GM12891 (cell line): ENCODE data around the gene NCAPD2.

Experiments
- POLR2A ChIP-seq: IDR thresholded peaks from 2 replicates; pipeline ENCODE4 v1.6.1; 2011; ENCODE audit warnings: low read depth, low read length, control low read depth
- POLR2AphosphoS5 ChIP-seq: IDR thresholded peaks from 2 replicates; pipeline ENCODE4 v1.6.1; 2011; ENCODE audit warnings: low read depth, low read length, control low read depth
- POU2F2 ChIP-seq: IDR thresholded peaks from 2 replicates; pipeline ENCODE4 v1.6.1; 2011; ENCODE audit warnings: low read depth, mild to moderate bottlenecking, control low read depth, low read length, moderate library complexity
- SPI1 ChIP-seq: IDR thresholded peaks from 2 replicates; pipeline ENCODE4 v1.6.1; 2011; ENCODE audit warnings: low read depth, low read length, control low read depth
- TAF1 ChIP-seq: IDR thresholded peaks from 2 replicates; pipeline ENCODE4 v1.6.1; 2011; ENCODE audit warnings: low read depth, low read length, control low read depth

GRCh38 chr12:6559500-6559899 is 65.6 kb downstream of the NCAPD2 start:
- no peak for TF ChIP-seq TAF1
- TF ChIP-seq POLR2A, result no peak
- TF ChIP-seq POLR2AphosphoS5, result no peak
- TF ChIP-seq SPI1, result no peak
- TF ChIP-seq POU2F2, result no peak
